ENCODE results near the gene CENPU.

Gene CENPU

DNA sequence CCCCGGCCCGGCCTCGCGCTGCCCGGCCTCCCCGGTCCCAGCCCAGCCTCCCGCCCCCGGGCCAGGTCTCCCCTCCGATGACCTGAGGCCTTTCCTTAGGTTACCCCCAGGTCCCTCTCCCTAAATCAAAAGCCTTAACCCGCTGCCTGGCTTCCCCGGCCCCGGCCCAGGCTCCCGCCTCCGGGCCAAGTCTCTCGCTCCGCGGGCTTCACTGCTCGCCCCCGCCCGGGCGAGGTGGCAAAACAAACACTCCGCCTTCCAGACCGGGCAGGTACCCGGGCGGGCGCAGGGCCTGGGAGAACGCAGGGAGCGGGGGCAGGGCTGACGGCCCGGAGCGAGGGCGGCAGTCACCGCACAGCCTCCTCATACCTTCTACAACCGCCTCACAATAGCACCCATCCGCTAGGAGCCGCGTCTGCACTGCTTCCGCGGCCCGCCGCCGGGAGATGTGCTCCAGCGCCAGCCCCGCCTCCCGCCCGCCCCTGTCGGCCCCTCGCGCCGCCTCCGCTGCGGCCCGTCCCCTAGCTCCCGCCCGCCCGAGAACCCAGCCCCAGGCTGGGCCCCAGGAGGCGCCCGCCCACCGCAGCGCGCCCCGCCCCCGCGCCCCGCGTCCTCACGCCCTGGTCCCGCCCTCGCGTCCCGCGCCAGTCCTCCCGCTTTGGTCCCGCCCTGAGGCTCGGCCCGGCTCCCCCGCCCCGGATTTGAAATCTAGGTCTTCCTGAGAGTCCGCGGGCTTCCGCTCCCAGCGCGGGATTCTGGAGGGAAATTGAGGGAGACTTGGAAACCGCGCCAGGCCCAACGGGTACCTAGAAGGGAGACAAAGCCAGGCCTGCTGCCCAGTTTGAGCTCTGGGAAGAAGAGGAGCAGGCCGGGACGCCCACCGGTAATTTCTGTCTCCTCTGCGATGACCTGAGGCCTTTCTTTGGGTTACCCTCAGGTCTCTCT, 84.6 kb downstream of the CENPU start, which contains the start of the genes CASP3 and PRIMPOL:
Gene CASP3, minus strand, starts transcription at position 422 of the 945 bp plus-strand sequence. CDS start 10,994 bp downstream, outside the sequence.
Gene PRIMPOL, plus strand, starts transcription at position 713 of the 945 bp plus-strand sequence. CDS start 7,403 bp downstream, outside the sequence.
- H3K36me3 ChIP-seq (ENCODE audit: control insufficient read depth, insufficient read depth, low read length), result peaks cover 20% of the 10 kb centered on the region
- peak within 1 kb of the TSS; percentile 89; the same call in 1 of the 2 replicates for H3K27ac ChIP-seq (ENCODE audit: low read depth, low read length)
- peak within 1 kb of the TSS; percentile 81 for H3K4me3 ChIP-seq (ENCODE audit: low read depth, low read length)
- no peaks in the 10 kb centered on the region for H3K27me3 ChIP-seq (ENCODE audit: control insufficient read depth, insufficient read depth, low read length)
- peak within 1 kb of the TSS; percentile 86 for H3K9ac ChIP-seq (ENCODE audit: low read length)
- no peaks in the 10 kb centered on the region for H3K9me3 ChIP-seq (ENCODE audit: control insufficient read depth, insufficient read depth, low read depth, low read length)
- H3K4me1 ChIP-seq (ENCODE audit: control insufficient read depth, insufficient read depth, low read length), result peaks cover 54% of the 10 kb centered on the region

DNA sequence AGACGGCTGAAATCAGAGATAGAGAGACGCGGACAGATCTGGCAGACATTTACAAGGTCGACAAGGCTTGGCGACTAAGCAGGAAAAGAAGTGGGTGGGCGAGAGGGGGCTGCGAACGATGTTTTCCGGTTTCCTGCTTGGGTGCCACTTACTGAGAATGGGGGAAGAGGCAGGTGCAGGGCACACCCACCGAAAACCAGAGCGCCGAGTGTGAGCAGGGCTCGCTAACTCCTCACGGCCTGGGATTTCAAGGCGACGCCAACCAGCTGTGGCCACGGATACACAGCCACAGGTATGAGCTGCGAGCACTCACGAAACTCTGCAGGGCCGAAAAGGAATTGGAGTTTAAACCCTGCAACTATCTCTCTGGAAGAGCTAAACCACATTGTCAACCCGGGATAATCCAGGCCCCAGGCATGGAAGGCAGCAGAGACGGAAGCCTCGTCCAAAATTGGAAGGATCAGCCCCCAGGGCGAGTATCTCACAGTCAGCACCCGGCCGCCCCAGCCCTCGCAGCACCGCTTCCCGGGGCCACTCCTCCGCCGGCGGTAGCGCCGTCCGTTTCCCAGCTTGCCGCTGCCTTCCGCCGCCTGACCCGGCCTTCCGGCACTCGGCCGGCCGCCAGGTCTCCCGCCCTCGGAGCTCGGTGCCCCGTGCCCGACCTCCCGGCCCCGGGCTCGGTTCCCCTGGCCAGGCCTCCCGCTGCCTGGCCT, 85.4 kb downstream of the CENPU start:
- H3K9ac ChIP-seq (ENCODE audit: low read length), result peak overlapping the region; percentile 86
- peaks cover 58% of the 10 kb centered on the region for H3K4me1 ChIP-seq (ENCODE audit: control insufficient read depth, insufficient read depth, low read length)
- H3K9me3 ChIP-seq (ENCODE audit: control insufficient read depth, insufficient read depth, low read depth, low read length), result no peaks in the 10 kb centered on the region
- no peaks in the 10 kb centered on the region for H3K27me3 ChIP-seq (ENCODE audit: control insufficient read depth, insufficient read depth, low read length)
- peak overlapping the region; percentile 89; the same call in 1 of the 2 replicates for H3K27ac ChIP-seq (ENCODE audit: low read depth, low read length)
- H3K4me3 ChIP-seq (ENCODE audit: low read depth, low read length), result peak overlapping the region; percentile 81
- H3K36me3 ChIP-seq (ENCODE audit: control insufficient read depth, insufficient read depth, low read length), result peaks cover 20% of the 10 kb centered on the region

DNA sequence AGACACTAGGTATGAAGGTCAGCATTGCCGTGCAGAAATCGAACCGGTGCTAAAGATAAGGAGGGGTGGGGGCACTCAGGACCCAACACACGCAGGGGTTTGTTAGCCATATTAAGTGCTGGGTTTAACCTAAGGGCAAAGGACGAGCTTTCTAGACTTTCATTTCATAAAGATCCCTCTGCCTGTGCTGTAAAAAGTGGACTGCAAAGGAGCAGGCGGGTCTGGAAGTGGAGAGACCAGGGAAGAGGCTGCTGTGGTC, 85.9 kb downstream of the CENPU start:
- H3K4me1 ChIP-seq (ENCODE audit: control insufficient read depth, insufficient read depth, low read length), result peaks cover 58% of the 10 kb centered on the region
- H3K9ac ChIP-seq (ENCODE audit: low read length), result peak overlapping the region; percentile 86

DNA sequence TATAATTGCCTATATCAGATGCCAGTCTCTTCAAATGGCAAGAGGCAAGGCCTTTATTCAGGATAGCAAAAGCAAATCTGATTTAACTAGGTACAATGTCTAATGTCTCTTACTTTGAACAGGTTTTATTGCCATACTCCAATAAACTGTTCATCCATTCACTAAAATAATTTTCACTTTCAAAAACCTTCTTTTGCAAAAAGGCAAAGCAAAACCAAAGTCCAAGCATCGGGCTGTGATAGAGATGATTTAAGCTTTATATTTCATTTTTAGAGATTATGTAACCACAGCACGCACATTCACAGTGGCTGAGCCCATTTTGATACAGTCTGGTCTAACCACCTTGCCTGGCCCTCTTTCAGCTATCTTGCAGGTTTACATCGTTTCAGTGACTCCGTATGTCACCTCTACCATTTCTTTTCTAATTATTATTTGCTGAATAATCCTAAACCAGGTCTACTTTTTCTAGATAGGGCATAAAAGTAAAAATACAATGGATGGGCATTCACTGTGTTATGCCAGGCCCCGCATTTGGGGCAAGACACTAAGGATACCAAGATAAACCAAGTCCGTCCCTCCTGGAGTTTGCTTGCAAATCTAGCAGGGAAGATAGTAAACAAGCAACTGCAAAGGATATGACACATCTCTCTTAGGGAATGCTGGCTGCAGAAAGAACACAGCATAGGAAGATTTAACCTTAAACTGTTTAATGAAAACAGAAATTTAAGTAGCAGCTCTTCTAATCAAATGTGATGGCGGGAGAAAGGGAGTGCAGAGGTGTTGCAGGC, 86.4 kb downstream of the CENPU start:
- Histone ChIP-seq H3K9me3 (ENCODE audit: control insufficient read depth, insufficient read depth, low read depth, low read length) (no peaks in the 10 kb centered on the region), H3K4me1 (ENCODE audit: control insufficient read depth, insufficient read depth, low read length) (peaks cover 63% of the 10 kb centered on the region), H3K27me3 (ENCODE audit: control insufficient read depth, insufficient read depth, low read length) (no peaks in the 10 kb centered on the region), H3K27ac (ENCODE audit: low read depth, low read length) (no peak overlapping the region; the same call in 1 of the 2 replicates), H3K36me3 (ENCODE audit: control insufficient read depth, insufficient read depth, low read length) (peaks cover 24% of the 10 kb centered on the region), H3K4me3 (ENCODE audit: low read depth, low read length) (peak overlapping the region; percentile 81), H3K9ac (ENCODE audit: low read length) (peak overlapping the region; percentile 86)

More for the DNA sequence above, 85.9 kb downstream of the CENPU start:
- peak overlapping the region; percentile 81 for H3K4me3 ChIP-seq (ENCODE audit: low read depth, low read length)
- no peaks in the 10 kb centered on the region for H3K9me3 ChIP-seq (ENCODE audit: control insufficient read depth, insufficient read depth, low read depth, low read length)
- no peaks in the 10 kb centered on the region for H3K27me3 ChIP-seq (ENCODE audit: control insufficient read depth, insufficient read depth, low read length)
- H3K36me3 ChIP-seq (ENCODE audit: control insufficient read depth, insufficient read depth, low read length), result peaks cover 20% of the 10 kb centered on the region
- H3K27ac ChIP-seq (ENCODE audit: low read depth, low read length), result peak overlapping the region; percentile 89; the same call in 1 of the 2 replicates

DNA sequence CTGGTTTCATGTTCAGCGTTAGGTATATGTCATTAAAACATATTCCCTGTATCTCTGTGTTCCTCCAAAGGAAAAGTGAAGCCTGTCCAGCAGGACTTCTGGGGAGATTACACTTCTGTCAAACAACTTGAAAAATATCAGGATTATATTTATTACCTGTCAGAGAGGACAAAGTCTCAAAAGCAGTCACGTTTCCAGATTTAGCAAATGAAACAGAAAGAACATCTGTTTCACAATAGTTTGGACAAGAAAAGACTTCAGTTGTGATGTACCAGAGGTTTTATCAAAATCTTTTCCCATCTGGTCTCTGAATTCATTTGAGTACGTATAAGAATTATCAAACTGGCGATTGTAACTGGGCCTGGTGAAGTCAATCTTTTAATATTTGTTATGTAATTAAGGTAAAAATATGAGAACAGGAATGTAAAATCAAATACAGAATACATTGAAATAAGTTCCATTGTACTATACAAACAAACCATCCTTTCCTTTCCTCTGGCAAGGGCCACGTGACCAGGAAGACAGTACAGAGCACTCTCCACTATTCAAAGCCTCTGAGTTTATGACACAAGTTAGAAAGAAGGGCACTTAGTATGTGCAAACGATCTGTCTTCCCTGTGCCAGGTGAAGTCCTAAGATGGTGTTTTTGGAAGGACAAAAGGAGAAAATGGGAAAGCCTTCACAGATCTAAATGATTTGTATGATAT, 87.8 kb downstream of the CENPU start:
- H3K4me1 ChIP-seq (ENCODE audit: control insufficient read depth, insufficient read depth, low read length), result peaks cover 61% of the 10 kb centered on the region
- H3K27ac ChIP-seq (ENCODE audit: low read depth, low read length), result 0 out of 2 replicates have a peak overlapping the region, but pooled peaks have one; percentile 27
- H3K9ac ChIP-seq (ENCODE audit: low read length), result peak overlapping the region; percentile 2
- no peaks in the 10 kb centered on the region for H3K27me3 ChIP-seq (ENCODE audit: control insufficient read depth, insufficient read depth, low read length)
- peak overlapping the region; percentile 81; the same call in 1 of the 2 replicates for H3K4me3 ChIP-seq (ENCODE audit: low read depth, low read length)
- no peaks in the 10 kb centered on the region for H3K9me3 ChIP-seq (ENCODE audit: control insufficient read depth, insufficient read depth, low read depth, low read length)
- peaks cover 35% of the 10 kb centered on the region for H3K36me3 ChIP-seq (ENCODE audit: control insufficient read depth, insufficient read depth, low read length)

DNA sequence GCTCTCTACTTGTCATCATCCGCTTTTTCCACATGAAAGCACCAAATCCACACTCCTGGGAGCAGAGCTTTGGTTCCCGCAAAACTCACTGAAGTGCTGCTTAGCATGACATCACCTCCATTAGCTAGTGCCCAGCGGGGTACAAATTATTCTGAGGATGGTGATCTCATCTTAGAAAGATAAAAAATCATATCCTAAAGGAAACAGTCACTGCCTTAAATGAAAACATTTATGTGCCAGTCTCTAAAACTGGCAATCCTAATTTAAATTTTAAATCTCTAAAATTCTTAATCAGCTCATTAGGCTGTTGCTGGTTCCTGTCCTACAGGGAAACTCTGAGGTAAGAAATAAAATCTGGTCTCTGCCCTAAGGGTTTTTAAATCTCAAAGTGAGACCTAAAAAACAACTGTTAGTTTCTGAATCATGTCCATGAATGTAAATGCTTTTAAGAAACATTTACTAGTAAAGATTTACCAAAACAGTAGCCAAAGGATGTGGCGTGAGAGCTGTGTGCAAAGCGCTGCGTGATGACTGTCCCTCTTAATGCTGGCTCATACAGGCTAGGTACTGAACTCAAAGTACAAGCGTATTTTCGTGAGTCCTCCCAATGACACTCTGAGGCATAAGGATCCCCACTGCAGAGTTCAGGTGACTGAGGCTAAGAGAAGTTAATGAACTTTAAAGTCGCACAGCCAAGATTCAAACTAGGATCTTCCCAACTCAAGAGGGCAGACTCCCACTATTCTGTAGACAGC, 89.2 kb downstream of the CENPU start:
- H3K36me3 ChIP-seq (ENCODE audit: control insufficient read depth, insufficient read depth, low read length), result peaks cover 41% of the 10 kb centered on the region
- peak overlapping the region; percentile 79 for H3K27ac ChIP-seq (ENCODE audit: low read depth, low read length)
- H3K9ac ChIP-seq (ENCODE audit: low read length), result peak overlapping the region; percentile 82
- H3K4me1 ChIP-seq (ENCODE audit: control insufficient read depth, insufficient read depth, low read length), result peaks cover 64% of the 10 kb centered on the region
- H3K9me3 ChIP-seq (ENCODE audit: control insufficient read depth, insufficient read depth, low read depth, low read length), result no peaks in the 10 kb centered on the region
- peak overlapping the region; percentile 25 for H3K4me3 ChIP-seq (ENCODE audit: low read depth, low read length)
- H3K27me3 ChIP-seq (ENCODE audit: control insufficient read depth, insufficient read depth, low read length), result no peaks in the 10 kb centered on the region
